HepG2 (cell line): ENCODE results near the gene UBQLN4. TPM values are rescaled to one million over a fixed set of nuclear protein-coding genes. Genes with fewer than 3 reads are reported as not detected.
"Not testable (repeated sequence)": the region's sequence is repeated elsewhere in the genome, so short reads cannot be mapped to it uniquely, and the experiment has no call there.

Experiments
- ATAC-seq: fragments of 200-7000 bp; cut with Tn5 transposase; 3 replicates; pipeline ENCODE4 v1.9.1; 2020; ENCODE audit warnings: mild to moderate bottlenecking, moderate library complexity
- BruUV-seq: library from RNA; stranded (reverse); fragments of 400-500 nt; replicated peaks from 2 replicates; lab custom pipeline; 2021; lab: Mats Ljungman, UMichigan
- CTCF ChIA-PET: fragments of 300-600 bp; formaldehyde crosslinking; extraction: SDS; loops from one replicate; lab custom pipeline; 2021; ENCODE audit warnings: low total read pairs, inconsistent platforms, low intra/inter-chr PET ratio; lab: Yijun Ruan, JAX
- POLR2A ChIA-PET: fragments of 350-600 bp; sonication (Branson Sonifier 250); formaldehyde crosslinking; loops from one replicate; lab custom pipeline; 2020; ENCODE audit warnings: antibody characterized with exemption, inconsistent platforms; lab: Yijun Ruan, JAX
- DNase-seq: peaks from one replicate; pipeline ENCODE4 v3.0.0-alpha.2; 2015; ENCODE audit warnings: low spot score
- FAIRE-seq: peaks from 3 replicates; lab custom pipeline; 2011; peaks lifted over from hg19 to GRCh38; lab: Jason Lieb, UNC
- H2AFZ ChIP-seq: one replicate; pipeline ENCODE4 v1.6.1; 2011; ENCODE audit warnings: low read length, inconsistent platforms
- H3K27ac ChIP-seq: fragments of 300-600 bp; 3 replicates; pipeline ENCODE4 v1.8.0; 2011; ENCODE audit warnings: mixed run types, mild to moderate bottlenecking, mixed read lengths, low read length, inconsistent platforms; ENCODE audit not compliant: insufficient read depth; ENCODE audit errors: extremely low read length
- H3K27me3 ChIP-seq, 2 experiments: fragments of 200-600 bp in 1 of 2; 2 replicates in 1 of 2; 3 replicates in 1 of 2; pipeline versions ENCODE4 v1.6.0 to v1.8.0; 2011; ENCODE audit warnings: low read length in 2 of 2, mild to moderate bottlenecking in 2 of 2, moderate library complexity in 2 of 2, inconsistent platforms in 1 of 2; ENCODE audit not compliant: insufficient read depth in 2 of 2, control insufficient read depth in 1 of 2
- H3K36me3 ChIP-seq, 2 experiments: fragments of 200-600 bp in 1 of 2; replicated peaks in 1 of 2; 2 replicates in 1 of 2; 3 replicates in 1 of 2; pipeline versions ENCODE4 v1.5.1 to v1.8.0; 2011; ENCODE audit warnings: low read length in 2 of 2, inconsistent platforms in 1 of 2; ENCODE audit not compliant: insufficient read depth in 2 of 2, control insufficient read depth in 1 of 2
- H3K4me1 ChIP-seq: 2 replicates; pipeline ENCODE4 v1.5.1; 2012; ENCODE audit warnings: low read length, inconsistent platforms; ENCODE audit not compliant: insufficient read depth
- H3K4me2 ChIP-seq: 2 replicates; pipeline ENCODE4 v1.6.0; 2011; ENCODE audit warnings: low read depth, low read length, inconsistent platforms
- H3K4me3 ChIP-seq, 3 experiments: fragments of 200-600 bp in 1 of 3; sonication (generic), shearing (Covaris generic) in 1 of 3; replicated peaks in 1 of 3; 2 replicates each; pipeline ENCODE4 v1.5.1; 2011 to 2016; ENCODE audit warnings: low read length in 3 of 3, inconsistent platforms in 2 of 3, low read depth in 2 of 3, mild to moderate bottlenecking in 2 of 3, control low read depth in 1 of 3, mixed read lengths in 1 of 3; ENCODE audit not compliant: insufficient read depth in 1 of 3
- H3K79me2 ChIP-seq: one replicate; pipeline ENCODE4 v1.6.1; 2011; ENCODE audit warnings: low read length, inconsistent platforms; ENCODE audit not compliant: insufficient read depth
- H3K9ac ChIP-seq: 2 replicates; pipeline ENCODE4 v1.6.0; 2011; ENCODE audit warnings: mild to moderate bottlenecking, low read depth, low read length, inconsistent platforms; ENCODE audit not compliant: insufficient read depth
- H3K9me3 ChIP-seq: 2 replicates; pipeline ENCODE4 v1.5.1; 2012; ENCODE audit warnings: mild to moderate bottlenecking, low read length
- H4K20me1 ChIP-seq: 2 replicates; pipeline ENCODE4 v1.6.0; 2011; ENCODE audit warnings: inconsistent platforms, mild to moderate bottlenecking, low read length, moderate library complexity; ENCODE audit not compliant: insufficient read depth
- KLF16 ChIP-seq, 2 experiments: sonication (generic) in 1 of 2; formaldehyde crosslinking in 1 of 2; IDR thresholded peaks; 2 replicates each; pipeline versions ENCODE4 v1.6.1 to v1.8.0; 2016 to 2023; ENCODE audit warnings: missing genetic modification reagents in 2 of 2, missing compliant biosample characterization in 1 of 2
- PRDM10 ChIP-seq: sonication (generic); formaldehyde crosslinking; IDR thresholded peaks from 2 replicates; pipeline ENCODE4 v1.4.0; 2020; ENCODE audit warnings: low read depth, missing genetic modification reagents
- WGBS: methylation state at CpG from one replicate; pipeline ENCODE4 v1.1.6; 2017; ENCODE audit warnings: low lambda C conversion rate; 5-methylcytosine and 5-hydroxymethylcytosine counted together
- in situ Hi-C: cut with HindIII; loops from 2 replicates; pipeline ENCODE4 v1.10.0; 2017; ENCODE audit warnings: low pct_unique_long_range_greater_than_20kb; ENCODE audit not compliant: extremely low pct_ligation_motif_present
- intact Hi-C: fragments of 100-400 bp; cut with micrococcal nuclease; formaldehyde crosslinking; loops from one replicate; pipeline ENCODE4 v1.10.0; 2022; ENCODE audit not compliant: unreplicated experiment
- polyA plus RNA-seq, 8 experiments: library from polyadenylated mRNA; depleted of rRNA in 3 of 8; stranded (reverse) in 7 of 8; unstranded in 1 of 8; fragments of >200 nt; fragmentation: Illumina TruSeq in 4 of 8; extraction: Trizol in 4 of 8; gene quantifications; 2 replicates each; pipeline versions ENCODE4 v1.2.1 to v1.2.3, GENCODE V29; 2011 to 2016; ENCODE audit warnings: low read depth in 4 of 8, missing spikeins in 1 of 8, mixed read lengths in 1 of 8; ENCODE audit not compliant: insufficient read depth in 1 of 8
- total RNA-seq, 5 experiments: library from RNA; depleted of rRNA; stranded (reverse); fragments of >200 nt; fragmentation: Illumina TruSeq; extraction: Trizol; gene quantifications; 2 replicates each; pipeline ENCODE4 v1.2.3, GENCODE V29; 2016; ENCODE audit warnings: low read depth in 1 of 5

The UBQLN4 gene
- total and polyA plus RNA-seq, 2 of the 13 experiments (the other 11 are each of a cell fraction or from before 2014, with no cell fraction given) = 31.5 to 39.8 TPM

DNA sequence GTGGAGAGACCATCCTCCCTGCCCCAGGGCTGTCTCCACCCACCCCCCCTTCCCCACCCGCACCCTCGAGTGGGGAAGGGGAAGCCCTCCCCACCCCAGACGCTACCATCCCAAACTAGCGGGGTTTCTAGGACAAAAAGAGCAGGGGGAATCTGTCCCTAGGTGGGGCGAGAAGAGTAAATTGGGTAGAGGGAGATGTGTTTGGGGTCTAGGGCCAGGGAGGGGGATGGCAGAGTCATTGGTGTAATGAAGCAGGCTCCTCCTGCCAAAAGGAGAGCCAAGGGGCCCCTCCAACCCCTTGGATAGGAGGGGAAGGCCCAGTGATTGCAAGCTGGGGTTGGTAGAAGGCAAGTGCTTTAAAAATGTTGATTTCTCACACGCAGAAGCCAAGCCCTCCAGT lies 18.7 kb upstream of the UBQLN4 start (continued):
- no peak for TF ChIP-seq PRDM10 (CRISPR knock-in tag)
- TF ChIP-seq KLF16 (CRISPR knock-in tag; IDR thresholded peaks at IDR 0.05) = no peak

GRCh38 chr1:156071332-156071816 lies 17.8 kb upstream of the UBQLN4 start:
- H3K4me2 ChIP-seq, H3K4me3 ChIP-seq, H3K27ac ChIP-seq, H3K9ac ChIP-seq, H3K36me3 ChIP-seq, ATAC-seq, POLR2A ChIA-PET, DNase-seq, H3K79me2 ChIP-seq, H3K27me3 ChIP-seq, CTCF ChIA-PET, BruUV-seq, H3K9me3 ChIP-seq, FAIRE-seq, in situ Hi-C loops, H4K20me1 ChIP-seq, H2AFZ ChIP-seq, intact Hi-C loops: not testable (repeated sequence)
- H3K4me1 ChIP-seq = peaks cover 40% of the 10 kb centered on the region
- 79% methylated on average over 7 of the region's 7 CpGs for WGBS
